Panc1 (cell line): ENCODE data around the gene UNC45B.

Source experiments
- CTCF ChIP-seq: fragments of 450-650 bp; IDR thresholded peaks from 2 replicates; pipeline ENCODE4 v1.5.1; 2017; ENCODE audit warnings: mild to moderate bottlenecking
- POLR2AphosphoS5 ChIP-seq: IDR thresholded peaks from 2 replicates; pipeline ENCODE4 v1.6.1; 2012; ENCODE audit warnings: mild to moderate bottlenecking, low read depth, low read length, moderate library complexity
- TF ChIP-seq, protein P1 (sequence below), 2 experiments: IDR thresholded peaks; 2 replicates each; pipeline ENCODE4 v1.6.1; 2011 to 2012; ENCODE audit warnings: low read depth in 2 of 2, control low read depth in 1 of 2, low read length in 1 of 2, mild to moderate bottlenecking in 1 of 2, moderate library complexity in 1 of 2; ENCODE audit not compliant: insufficient read depth in 1 of 2

DNA sequence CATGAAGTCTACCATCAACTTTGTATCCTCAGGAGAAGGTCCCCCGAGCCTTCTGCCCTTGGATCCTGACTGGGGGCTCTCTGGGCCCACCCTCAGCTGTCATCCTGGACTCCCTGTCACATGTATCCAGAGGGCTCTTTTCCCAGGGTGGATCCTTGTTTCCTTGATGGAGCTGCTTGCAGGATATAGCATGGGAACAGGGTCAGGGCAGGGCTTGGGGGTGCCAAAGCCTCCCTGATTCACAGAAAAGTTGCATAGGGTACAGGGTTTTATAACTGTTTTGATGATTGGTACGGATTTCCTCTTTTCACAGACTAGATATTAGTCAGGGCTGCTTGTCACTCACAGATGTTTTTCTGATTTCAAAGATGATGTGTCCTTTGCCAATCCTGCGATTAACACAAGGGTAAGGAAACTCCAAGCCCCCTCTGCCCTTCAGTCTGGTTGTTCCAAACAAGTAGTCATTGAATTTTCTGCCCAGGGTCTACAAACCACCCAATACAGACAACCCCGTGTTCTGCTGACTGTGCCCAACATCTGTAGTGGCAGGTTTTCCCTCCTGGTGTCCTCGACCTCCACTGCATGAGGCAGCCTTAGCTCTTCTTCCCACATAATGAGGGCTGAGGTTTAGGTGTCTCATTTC lies 67.1 kb downstream of the UNC45B start:
- no peak for TF ChIP-seq CTCF
- no peak for TF ChIP-seq POLR2AphosphoS5
- TF ChIP-seq, protein P1, sequence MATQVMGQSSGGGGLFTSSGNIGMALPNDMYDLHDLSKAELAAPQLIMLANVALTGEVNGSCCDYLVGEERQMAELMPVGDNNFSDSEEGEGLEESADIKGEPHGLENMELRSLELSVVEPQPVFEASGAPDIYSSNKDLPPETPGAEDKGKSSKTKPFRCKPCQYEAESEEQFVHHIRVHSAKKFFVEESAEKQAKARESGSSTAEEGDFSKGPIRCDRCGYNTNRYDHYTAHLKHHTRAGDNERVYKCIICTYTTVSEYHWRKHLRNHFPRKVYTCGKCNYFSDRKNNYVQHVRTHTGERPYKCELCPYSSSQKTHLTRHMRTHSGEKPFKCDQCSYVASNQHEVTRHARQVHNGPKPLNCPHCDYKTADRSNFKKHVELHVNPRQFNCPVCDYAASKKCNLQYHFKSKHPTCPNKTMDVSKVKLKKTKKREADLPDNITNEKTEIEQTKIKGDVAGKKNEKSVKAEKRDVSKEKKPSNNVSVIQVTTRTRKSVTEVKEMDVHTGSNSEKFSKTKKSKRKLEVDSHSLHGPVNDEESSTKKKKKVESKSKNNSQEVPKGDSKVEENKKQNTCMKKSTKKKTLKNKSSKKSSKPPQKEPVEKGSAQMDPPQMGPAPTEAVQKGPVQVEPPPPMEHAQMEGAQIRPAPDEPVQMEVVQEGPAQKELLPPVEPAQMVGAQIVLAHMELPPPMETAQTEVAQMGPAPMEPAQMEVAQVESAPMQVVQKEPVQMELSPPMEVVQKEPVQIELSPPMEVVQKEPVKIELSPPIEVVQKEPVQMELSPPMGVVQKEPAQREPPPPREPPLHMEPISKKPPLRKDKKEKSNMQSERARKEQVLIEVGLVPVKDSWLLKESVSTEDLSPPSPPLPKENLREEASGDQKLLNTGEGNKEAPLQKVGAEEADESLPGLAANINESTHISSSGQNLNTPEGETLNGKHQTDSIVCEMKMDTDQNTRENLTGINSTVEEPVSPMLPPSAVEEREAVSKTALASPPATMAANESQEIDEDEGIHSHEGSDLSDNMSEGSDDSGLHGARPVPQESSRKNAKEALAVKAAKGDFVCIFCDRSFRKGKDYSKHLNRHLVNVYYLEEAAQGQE (IDR thresholded peaks at IDR 0.05; ENCODE audit: insufficient read depth in 1 of 2, low read depth in 2 of 2, low read length in 1 of 2) = no peak
